Urinary bladder (tissue), 4 donors: ENCODE measurements around the gene TBC1D13. TPM values are rescaled to one million over a fixed set of nuclear protein-coding genes. Genes with fewer than 3 reads are reported as not detected.

Source experiments
- DNase-seq: peaks from one replicate; pipeline ENCODE4 v3.0.0-alpha.2; 2015; ENCODE audit errors: extremely low spot score
- H3K27ac ChIP-seq: one replicate; pipeline ENCODE4 v1.5.1; 2013; ENCODE audit warnings: low read depth, mild to moderate bottlenecking, moderate library complexity
- H3K36me3 ChIP-seq: one replicate; pipeline ENCODE4 v1.6.1; 2013; ENCODE audit warnings: mild to moderate bottlenecking, moderate library complexity; ENCODE audit not compliant: insufficient read depth
- H3K4me1 ChIP-seq: one replicate; pipeline ENCODE4 v1.6.1; 2013; ENCODE audit warnings: mild to moderate bottlenecking, moderate library complexity; ENCODE audit not compliant: insufficient read depth
- H3K4me3 ChIP-seq: one replicate; pipeline ENCODE4 v1.5.1; 2013; ENCODE audit warnings: low read depth, low read length
- WGBS: extraction: QIAGEN DNeasy Blood & Tissue Kit; methylation state at CpG from one replicate; pipeline ENCODE4 v1.1.7; 2013; 5-methylcytosine and 5-hydroxymethylcytosine counted together
- polyA plus RNA-seq: library from polyadenylated mRNA; stranded (reverse); fragments of 200-250 nt; gene quantifications from one replicate; pipeline ENCODE4 v1.2.3, GENCODE V29; 2013
- total RNA-seq: library from RNA; depleted of rRNA; stranded (reverse); fragments of >200 nt; gene quantifications from one replicate; pipeline ENCODE4 v1.2.3, GENCODE V29; 2014
- donor health status: healthy with polysubstance abuse.
- donor health status: healthy.

TBC1D13 gene, protein sequence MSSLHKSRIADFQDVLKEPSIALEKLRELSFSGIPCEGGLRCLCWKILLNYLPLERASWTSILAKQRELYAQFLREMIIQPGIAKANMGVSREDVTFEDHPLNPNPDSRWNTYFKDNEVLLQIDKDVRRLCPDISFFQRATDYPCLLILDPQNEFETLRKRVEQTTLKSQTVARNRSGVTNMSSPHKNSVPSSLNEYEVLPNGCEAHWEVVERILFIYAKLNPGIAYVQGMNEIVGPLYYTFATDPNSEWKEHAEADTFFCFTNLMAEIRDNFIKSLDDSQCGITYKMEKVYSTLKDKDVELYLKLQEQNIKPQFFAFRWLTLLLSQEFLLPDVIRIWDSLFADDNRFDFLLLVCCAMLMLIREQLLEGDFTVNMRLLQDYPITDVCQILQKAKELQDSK
- total RNA-seq (8.2 TPM), polyA plus RNA-seq (22.5 TPM)

DNA sequence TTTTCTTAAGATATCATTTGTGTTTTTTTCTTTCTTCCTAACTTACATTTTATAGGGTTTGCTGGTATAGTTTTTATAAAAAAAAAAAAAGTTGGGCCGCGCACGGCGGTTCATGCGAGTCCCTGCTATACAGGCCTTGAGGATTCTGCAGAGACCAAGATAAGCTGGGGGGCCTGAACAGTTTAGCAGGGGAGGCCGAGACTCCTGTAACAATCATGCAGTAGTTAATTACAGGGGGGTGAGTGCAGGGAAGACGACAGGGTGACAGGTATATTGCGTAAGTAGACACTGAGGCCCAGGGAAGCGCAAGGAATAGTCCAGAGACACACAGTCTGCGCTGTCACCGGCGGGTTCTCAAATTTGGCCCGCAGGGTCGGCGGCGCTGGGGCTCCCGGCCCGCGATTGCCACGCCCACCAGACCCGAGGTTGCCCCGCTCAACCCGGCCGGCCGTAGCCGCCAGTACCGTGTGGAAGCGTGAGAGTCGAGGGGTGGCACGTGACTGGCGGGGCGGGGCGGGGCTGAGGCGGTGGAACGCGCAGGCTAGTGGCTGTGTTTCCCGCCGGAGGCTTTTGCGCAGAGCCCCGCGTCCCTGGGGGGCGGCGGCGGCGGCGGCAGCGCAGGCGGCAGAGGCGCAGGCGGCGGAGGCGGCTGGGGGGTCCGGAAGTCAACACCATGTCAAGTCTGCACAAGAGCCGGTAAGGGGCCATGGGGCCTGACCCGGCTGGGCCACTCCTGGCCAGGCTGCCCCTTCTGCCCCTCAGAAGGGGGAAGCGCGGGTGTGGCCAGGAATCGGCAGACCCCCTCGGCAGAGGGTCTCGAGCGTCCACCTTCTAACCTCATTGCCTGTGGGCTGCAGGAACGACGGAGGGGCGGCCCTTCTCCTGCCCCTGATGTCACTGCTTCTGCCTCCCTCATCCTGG lies at the start of gene TBC1D13:
Gene TBC1D13 (plus strand): TSS at position 573 of the 921 bp plus-strand sequence. CDS start 101 bp downstream, at position 674.
- no peaks in the 10 kb centered on the region for H3K36me3 ChIP-seq
- WGBS: 5% methylated on average over 63 of the region's 64 CpGs
- H3K4me3 ChIP-seq: peak within 1 kb of the TSS; percentile 90
- peak within 1 kb of the TSS; percentile 86 for H3K27ac ChIP-seq
- H3K4me1 ChIP-seq: no peaks in the 10 kb centered on the region
- DNase-seq: peak; percentile 39

DNA sequence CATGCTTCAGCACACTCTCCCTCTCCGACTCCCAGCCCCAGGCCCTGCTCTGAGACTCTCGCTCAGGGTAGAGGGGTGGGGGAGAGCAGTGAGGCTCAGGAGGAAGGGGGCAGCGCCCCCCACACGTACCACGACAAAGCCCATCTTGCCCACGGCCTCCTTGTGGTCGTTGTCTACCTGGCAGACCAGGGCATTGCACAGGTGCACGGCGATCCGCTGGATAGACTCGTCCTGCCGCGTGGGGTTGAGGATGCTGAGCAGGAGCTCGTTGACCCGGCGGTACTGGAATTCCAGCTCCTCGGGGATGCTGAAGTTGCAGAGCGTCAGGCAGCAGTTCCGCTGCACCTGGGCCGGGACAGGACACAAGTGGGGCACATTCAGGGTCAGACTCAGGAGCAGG lies 44.7 kb upstream of the TBC1D13 start:
- H3K4me3 ChIP-seq: no peak overlapping the region
- 85% methylated on average over 20 of the region's 20 CpGs for WGBS
- H3K27ac ChIP-seq: no peak overlapping the region
- peaks cover 3% of the 10 kb centered on the region for H3K36me3 ChIP-seq
- H3K4me1 ChIP-seq: no peaks in the 10 kb centered on the region
- no peak for DNase-seq

GRCh38 chr9:128743421-128743820 lies 43.6 kb upstream of the TBC1D13 start:
- Histone ChIP-seq H3K4me3 (no peak overlapping the region), H3K4me1 (no peaks in the 10 kb centered on the region), H3K27ac (no peak overlapping the region), H3K36me3 (peaks cover 3% of the 10 kb centered on the region)
- DNase-seq: no peak
- 98% methylated on average over 1 of the region's 1 CpG for WGBS

DNA sequence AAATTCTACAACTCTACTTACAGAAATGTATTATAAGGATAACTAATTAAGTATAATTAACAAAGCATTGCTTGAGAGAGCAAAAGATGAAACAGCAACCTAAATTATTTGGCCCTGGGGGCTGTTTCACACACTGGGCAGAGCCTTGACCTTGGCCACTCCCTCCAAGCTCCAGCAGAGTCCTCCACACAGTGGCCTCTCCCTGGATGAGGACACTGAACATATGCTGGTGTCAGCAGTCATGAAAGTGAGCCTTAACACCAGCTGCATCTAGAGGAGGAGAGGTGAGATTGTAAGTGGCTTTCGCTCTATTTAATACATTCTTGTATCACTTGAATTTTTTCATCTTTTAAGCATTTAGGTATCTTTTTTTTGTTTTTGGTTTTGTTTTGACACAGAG lies 39.8 kb upstream of the TBC1D13 start:
- DNase-seq: no peak
- H3K4me3 ChIP-seq: no peak overlapping the region
- peaks cover 6% of the 10 kb centered on the region for H3K36me3 ChIP-seq
- WGBS: 93% methylated on average over 1 of the region's 1 CpG
- H3K4me1 ChIP-seq: no peaks in the 10 kb centered on the region
- H3K27ac ChIP-seq: no peak overlapping the region

- Histone ChIP-seq H3K27ac (no peak overlapping the region), H3K4me1 (no peaks in the 10 kb centered on the region), H3K36me3 (peaks cover 10% of the 10 kb centered on the region), H3K4me3 (no peak overlapping the region)
- DNase-seq: no peak
- WGBS: 95% methylated on average over 22 of the region's 22 CpGs
These were observed 36.0 kb upstream of the TBC1D13 start for GRCh38 chr9:128750926-128751595.

DNA sequence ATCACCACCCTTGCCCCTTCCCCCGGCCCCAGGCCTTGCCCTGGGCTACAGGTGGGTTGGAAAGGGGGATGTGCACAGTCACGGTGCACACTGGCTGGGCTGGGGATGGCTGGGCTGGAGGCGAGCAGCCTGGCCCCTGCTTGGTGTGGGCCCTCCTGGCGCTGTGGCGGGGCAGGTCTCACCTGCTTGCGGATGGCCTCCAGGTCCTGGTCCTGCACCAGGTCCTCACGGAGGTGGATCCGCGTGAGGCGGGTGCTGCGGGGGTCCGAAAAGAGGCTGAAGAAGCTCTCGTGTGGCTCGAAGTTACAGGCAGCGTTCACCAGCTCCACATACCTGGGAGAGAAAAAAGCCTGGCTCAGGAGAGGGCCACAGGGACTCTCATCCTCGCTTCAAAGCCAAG lies 33.4 kb upstream of the TBC1D13 start:
- no peak for DNase-seq
- no peak overlapping the region for H3K27ac ChIP-seq
- peaks cover 10% of the 10 kb centered on the region for H3K36me3 ChIP-seq
- no peaks in the 10 kb centered on the region for H3K4me1 ChIP-seq
- WGBS: 95% methylated on average over 16 of the region's 16 CpGs
- no peak overlapping the region for H3K4me3 ChIP-seq

GRCh38 chr9:128757602-128758001 lies 29.5 kb upstream of the TBC1D13 start:
- Histone ChIP-seq H3K36me3 (peaks cover 1% of the 10 kb centered on the region), H3K4me1 (no peaks in the 10 kb centered on the region), H3K27ac (no peak overlapping the region), H3K4me3 (no peak overlapping the region)
- no peak for DNase-seq
- 90% methylated on average over 6 of the region's 6 CpGs for WGBS

- H3K27ac ChIP-seq: no peak overlapping the region
- no peak overlapping the region for H3K4me3 ChIP-seq
- no peak for DNase-seq
- H3K36me3 ChIP-seq: no peaks in the 10 kb centered on the region
- 86% methylated on average over 9 of the region's 9 CpGs for WGBS
- no peaks in the 10 kb centered on the region for H3K4me1 ChIP-seq
These were observed 24.2 kb upstream of the TBC1D13 start for GRCh38 chr9:128762671-128763449.

DNA sequence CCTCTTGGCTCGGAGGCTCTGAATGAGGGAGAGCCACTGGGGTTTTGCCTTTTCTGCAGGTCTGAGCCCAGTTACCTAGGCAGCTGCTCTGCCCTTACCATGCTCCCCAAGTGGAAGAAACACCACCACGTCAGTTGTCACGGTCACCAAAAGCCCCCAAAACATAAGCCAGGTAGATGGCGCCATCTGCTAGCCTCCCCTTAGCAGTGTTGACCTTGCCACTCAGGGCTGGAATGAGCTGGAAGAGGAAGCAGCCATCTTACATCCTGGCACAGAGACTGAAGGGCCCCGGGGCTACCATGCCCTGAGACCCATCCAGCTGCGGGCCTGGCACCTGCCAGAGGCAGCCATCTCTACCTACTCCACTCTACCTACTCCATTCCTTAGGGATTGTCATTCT lies 22.7 kb upstream of the TBC1D13 start:
- 85% methylated on average over 6 of the region's 6 CpGs for WGBS
- Histone ChIP-seq H3K4me3 (no peak overlapping the region), H3K36me3 (no peaks in the 10 kb centered on the region), H3K27ac (no peak overlapping the region), H3K4me1 (no peaks in the 10 kb centered on the region)
- no peak for DNase-seq

- H3K4me3 ChIP-seq: no peak overlapping the region
- no peak overlapping the region for H3K27ac ChIP-seq
- H3K4me1 ChIP-seq: no peaks in the 10 kb centered on the region
- no peak for DNase-seq
- 80% methylated on average over 3 of the region's 3 CpGs for WGBS
- H3K36me3 ChIP-seq: no peaks in the 10 kb centered on the region
These were observed 21.6 kb upstream of the TBC1D13 start for GRCh38 chr9:128765499-128765898.

GRCh38 chr9:128768606-128769005 lies 18.4 kb upstream of the TBC1D13 start:
- DNase-seq: no peak
- 86% methylated on average over 6 of the region's 6 CpGs for WGBS
- H3K4me3 ChIP-seq: no peak overlapping the region
- no peaks in the 10 kb centered on the region for H3K36me3 ChIP-seq
- no peak overlapping the region for H3K27ac ChIP-seq
- peaks cover 4% of the 10 kb centered on the region for H3K4me1 ChIP-seq

GRCh38 chr9:128770286-128771030 lies 16.6 kb upstream of the TBC1D13 start:
- 76% methylated on average over 11 of the region's 11 CpGs for WGBS
- no peak overlapping the region for H3K27ac ChIP-seq
- H3K4me1 ChIP-seq: peaks cover 4% of the 10 kb centered on the region
- H3K36me3 ChIP-seq: no peaks in the 10 kb centered on the region
- no peak for DNase-seq
- H3K4me3 ChIP-seq: peak overlapping the region; percentile 95
